ENCODE measurements around the gene TMEM52. TPM values are rescaled to one million over a fixed set of nuclear protein-coding genes. Genes with fewer than 3 reads are reported as not detected.

The TMEM52 gene
- total RNA-seq, 1 donor from 2014 or later = 3.7 TPM

DNA sequence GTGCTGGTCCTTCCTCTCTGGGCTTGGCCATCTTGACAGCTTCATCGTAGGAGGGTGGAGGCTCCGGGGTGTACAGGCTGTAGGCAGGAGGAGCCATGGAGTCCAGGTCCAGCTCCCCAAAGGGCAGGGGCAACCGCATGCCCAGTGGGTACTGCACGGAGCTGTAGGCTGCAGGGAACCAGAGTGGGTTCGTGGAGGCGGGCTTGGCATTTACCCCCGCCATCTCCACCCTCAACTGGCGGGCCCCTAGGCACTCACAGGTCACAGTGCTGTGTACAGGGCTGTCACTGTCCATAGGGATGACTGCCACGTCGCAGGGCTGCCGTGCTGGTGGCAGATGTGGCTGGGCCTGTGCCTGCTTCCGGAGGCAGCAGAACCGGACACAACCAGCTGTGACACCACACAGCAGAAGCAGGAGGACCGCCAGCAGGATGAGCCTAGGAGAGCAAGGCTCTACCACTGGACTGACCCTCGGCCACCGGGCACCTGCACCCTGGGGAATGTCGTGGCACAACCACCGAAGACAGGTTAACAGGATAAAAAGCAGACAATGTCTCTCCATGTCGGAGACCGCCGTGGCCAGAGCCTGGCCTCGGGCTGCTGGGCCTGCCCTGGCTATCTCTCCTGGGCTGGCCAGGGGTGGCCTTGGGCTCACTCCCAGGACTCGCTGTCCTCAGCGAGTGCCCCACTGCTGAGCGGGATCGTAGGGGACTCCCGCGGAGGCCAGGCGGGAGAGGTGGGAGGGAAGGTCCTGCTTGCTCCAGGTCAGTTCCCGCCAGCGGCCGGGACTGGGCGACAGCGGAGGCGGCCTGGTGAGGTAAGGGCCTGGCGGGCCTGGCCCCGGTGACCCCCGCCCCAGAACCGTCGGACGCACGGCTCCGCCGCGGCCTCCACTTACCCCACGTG, 831 bp downstream of the TMEM52 start:
- H3K4me3 Mint-ChIP-seq = peak overlapping the region; percentile 41
- peak overlapping the region; percentile 50 for H3K27ac Mint-ChIP-seq (ENCODE audit: unreplicated experiment)
- TF ChIP-seq, protein P1, sequence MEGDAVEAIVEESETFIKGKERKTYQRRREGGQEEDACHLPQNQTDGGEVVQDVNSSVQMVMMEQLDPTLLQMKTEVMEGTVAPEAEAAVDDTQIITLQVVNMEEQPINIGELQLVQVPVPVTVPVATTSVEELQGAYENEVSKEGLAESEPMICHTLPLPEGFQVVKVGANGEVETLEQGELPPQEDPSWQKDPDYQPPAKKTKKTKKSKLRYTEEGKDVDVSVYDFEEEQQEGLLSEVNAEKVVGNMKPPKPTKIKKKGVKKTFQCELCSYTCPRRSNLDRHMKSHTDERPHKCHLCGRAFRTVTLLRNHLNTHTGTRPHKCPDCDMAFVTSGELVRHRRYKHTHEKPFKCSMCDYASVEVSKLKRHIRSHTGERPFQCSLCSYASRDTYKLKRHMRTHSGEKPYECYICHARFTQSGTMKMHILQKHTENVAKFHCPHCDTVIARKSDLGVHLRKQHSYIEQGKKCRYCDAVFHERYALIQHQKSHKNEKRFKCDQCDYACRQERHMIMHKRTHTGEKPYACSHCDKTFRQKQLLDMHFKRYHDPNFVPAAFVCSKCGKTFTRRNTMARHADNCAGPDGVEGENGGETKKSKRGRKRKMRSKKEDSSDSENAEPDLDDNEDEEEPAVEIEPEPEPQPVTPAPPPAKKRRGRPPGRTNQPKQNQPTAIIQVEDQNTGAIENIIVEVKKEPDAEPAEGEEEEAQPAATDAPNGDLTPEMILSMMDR (conservative IDR thresholded peaks at IDR 0.05) = no peak
- peaks cover 11% of the 10 kb centered on the region for H3K4me1 Mint-ChIP-seq
- no peak for DNase-seq (ENCODE audit: low read depth, low spot score)
- H3K27me3 Mint-ChIP-seq (ENCODE audit: low read depth) = no peaks in the 10 kb centered on the region
- no peaks in the 10 kb centered on the region for H3K9me3 Mint-ChIP-seq
- H3K36me3 Mint-ChIP-seq (ENCODE audit: low read depth) = no peaks in the 10 kb centered on the region

DNA sequence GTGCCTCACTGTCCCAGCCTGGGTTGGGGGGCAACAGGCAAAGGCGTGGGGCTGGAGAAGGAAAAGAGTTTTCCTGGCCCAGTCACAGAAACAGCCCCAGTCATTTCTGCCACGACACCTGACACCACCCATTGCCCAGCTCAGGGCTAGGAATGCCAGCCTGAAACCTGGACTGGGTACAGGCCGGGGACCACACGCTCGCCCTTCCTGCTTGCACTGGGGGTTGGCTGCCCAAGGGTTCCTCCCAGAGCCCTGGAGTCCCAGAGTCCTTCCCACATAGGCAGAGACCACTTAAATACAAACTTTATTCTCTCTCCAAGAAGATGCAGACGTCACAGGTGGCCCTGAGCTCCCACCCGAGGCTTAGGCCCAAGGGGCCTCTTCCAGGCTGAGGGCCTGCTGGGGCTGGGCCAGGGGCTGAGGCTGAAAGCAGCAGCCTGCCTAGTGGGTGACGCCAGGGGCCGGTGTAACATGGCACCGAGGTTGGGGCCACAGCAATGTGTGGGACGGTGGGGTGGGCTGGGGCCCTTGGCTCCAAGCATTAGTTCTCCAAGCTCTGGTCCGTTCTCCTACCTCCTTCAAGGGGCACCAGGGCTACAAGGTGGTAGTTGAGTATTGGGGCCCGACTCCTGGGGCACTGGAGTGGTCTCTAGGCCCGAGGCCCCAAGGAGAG, 1.6 kb downstream of the TMEM52 start:
- Mint-ChIP-seq H3K4me1 (peaks cover 11% of the 10 kb centered on the region), H3K27me3 (ENCODE audit: low read depth) (no peaks in the 10 kb centered on the region), H3K36me3 (ENCODE audit: low read depth) (no peaks in the 10 kb centered on the region), H3K4me3 (peak overlapping the region; percentile 41), H3K27ac (ENCODE audit: unreplicated experiment) (no peak overlapping the region), H3K9me3 (no peaks in the 10 kb centered on the region)
- DNase-seq (ENCODE audit: low read depth, low spot score) = no peak
- TF ChIP-seq, protein P1 (conservative IDR thresholded peaks at IDR 0.05) = no peak

DNA sequence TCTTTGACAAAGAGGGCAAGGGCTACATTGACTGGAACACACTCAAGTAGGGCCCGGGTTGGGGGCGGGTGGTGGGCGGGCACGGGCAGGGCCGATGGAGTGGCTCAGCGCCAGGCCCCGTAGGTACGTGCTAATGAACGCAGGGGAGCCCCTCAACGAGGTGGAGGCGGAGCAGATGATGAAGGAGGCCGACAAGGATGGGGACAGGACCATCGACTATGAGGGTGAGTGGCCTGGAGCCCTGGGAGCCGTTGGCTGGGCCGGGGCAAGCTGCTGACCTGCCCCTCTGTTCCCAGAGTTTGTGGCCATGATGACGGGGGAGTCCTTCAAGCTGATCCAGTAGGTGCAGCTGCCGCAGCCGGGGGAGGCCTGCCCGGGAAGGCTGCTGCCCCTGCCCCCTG, 2.2 kb downstream of the TMEM52 start:
- no peaks in the 10 kb centered on the region for H3K36me3 Mint-ChIP-seq (ENCODE audit: low read depth)
- no peaks in the 10 kb centered on the region for H3K9me3 Mint-ChIP-seq
- no peak for DNase-seq (ENCODE audit: low read depth, low spot score)

DNA sequence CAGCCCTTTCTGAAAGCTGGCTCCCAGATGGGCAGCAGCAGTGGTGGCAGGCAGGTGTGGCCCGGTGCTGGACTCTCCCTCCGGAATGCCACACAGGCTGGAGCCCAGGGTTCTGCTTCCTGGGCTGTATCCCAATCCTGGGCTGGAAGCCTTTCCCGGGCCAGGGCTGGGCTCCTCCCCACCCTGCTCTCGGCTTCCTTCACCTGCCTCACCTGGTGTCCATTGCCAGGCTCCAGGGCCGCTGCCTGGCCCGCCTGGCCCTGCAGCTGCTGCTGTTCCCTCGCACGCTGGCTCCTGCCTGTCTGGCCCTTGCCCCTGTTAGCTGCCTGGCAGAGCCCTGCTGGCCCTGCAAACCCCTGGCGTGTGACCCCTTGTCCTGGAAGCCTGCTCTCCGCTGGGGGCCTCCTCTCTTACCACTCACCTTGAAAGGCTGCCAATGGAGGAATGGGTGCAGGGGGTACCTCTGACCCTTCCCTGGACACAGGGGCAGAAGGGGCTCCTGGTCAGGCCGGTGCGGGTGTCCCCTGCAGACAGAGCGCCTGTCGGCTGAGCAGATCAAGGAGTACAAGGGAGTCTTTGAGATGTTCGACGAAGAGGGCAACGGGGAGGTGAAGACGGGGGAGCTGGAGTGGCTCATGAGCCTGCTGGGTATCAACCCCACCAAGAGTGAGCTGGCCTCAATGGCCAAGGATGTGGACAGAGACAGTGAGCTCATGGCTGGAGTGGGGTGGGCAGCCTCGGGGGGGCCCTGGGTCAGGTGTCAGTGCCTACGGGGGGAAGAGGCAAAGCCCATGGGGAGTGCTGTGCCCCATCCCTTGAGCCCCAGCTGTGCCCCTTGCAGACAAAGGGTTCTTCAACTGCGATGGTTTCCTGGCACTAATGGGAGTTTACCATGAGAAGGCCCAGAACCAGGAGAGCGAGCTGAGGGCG, 2.9 kb downstream of the TMEM52 start:
- peak overlapping the region; percentile 41 for H3K4me3 Mint-ChIP-seq
- no peaks in the 10 kb centered on the region for H3K36me3 Mint-ChIP-seq (ENCODE audit: low read depth)

More for the DNA sequence above, 2.2 kb downstream of the TMEM52 start:
- Mint-ChIP-seq H3K27me3 (ENCODE audit: low read depth) (no peaks in the 10 kb centered on the region), H3K4me1 (peaks cover 11% of the 10 kb centered on the region), H3K4me3 (peak overlapping the region; percentile 41), H3K27ac (ENCODE audit: unreplicated experiment) (no peak overlapping the region)
- TF ChIP-seq, protein P1 (conservative IDR thresholded peaks at IDR 0.05) = no peak

More for the DNA sequence above, 2.9 kb downstream of the TMEM52 start:
- H3K4me1 Mint-ChIP-seq = peaks cover 11% of the 10 kb centered on the region
- H3K9me3 Mint-ChIP-seq = no peaks in the 10 kb centered on the region
- TF ChIP-seq, protein P1 (conservative IDR thresholded peaks at IDR 0.05) = no peak
- no peak overlapping the region for H3K27ac Mint-ChIP-seq (ENCODE audit: unreplicated experiment)
- no peak for DNase-seq (ENCODE audit: low read depth, low spot score)
- no peaks in the 10 kb centered on the region for H3K27me3 Mint-ChIP-seq (ENCODE audit: low read depth)
